Endothelial cell (in vitro differentiated cells): ENCODE results near the gene IGSF9. TPM values are rescaled to one million over a fixed set of nuclear protein-coding genes. Genes with fewer than 3 reads are reported as not detected.

Experiments
- DNase-seq: peaks from one replicate; pipeline ENCODE4 v3.0.0; 2021; ENCODE audit warnings: low spot score
- H3K27ac Mint-ChIP-seq: one replicate; pipeline ENCODE4 v1.8.0; 2021; ENCODE audit warnings: mixed read lengths, inconsistent platforms; ENCODE audit not compliant: unreplicated experiment
- H3K27me3 Mint-ChIP-seq: one replicate; pipeline ENCODE4 v1.8.0; 2021; ENCODE audit warnings: mild to moderate bottlenecking, moderate library complexity, mixed read lengths, inconsistent platforms; ENCODE audit not compliant: unreplicated experiment
- H3K36me3 Mint-ChIP-seq: one replicate; pipeline ENCODE4 v1.8.0; 2021; ENCODE audit warnings: mild to moderate bottlenecking, low read depth, mixed read lengths, inconsistent platforms; ENCODE audit not compliant: unreplicated experiment
- H3K4me1 Mint-ChIP-seq: one replicate; pipeline ENCODE4 v1.8.0; 2021; ENCODE audit warnings: mild to moderate bottlenecking, mixed read lengths, inconsistent platforms; ENCODE audit not compliant: unreplicated experiment
- H3K4me3 Mint-ChIP-seq: one replicate; pipeline ENCODE4 v1.8.0; 2021; ENCODE audit warnings: mild to moderate bottlenecking, mixed read lengths, inconsistent platforms; ENCODE audit not compliant: unreplicated experiment
- H3K9me3 Mint-ChIP-seq: one replicate; pipeline ENCODE4 v1.8.0; 2021; ENCODE audit warnings: mixed read lengths, inconsistent platforms; ENCODE audit not compliant: unreplicated experiment
- CTCF ChIP-seq: fragments of 200-600 bp; sonication (generic); IDR thresholded peaks from one replicate; pipeline ENCODE4 v1.5.0; 2021; ENCODE audit warnings: antibody characterized with exemption; ENCODE audit not compliant: unreplicated experiment
- total RNA-seq: library from RNA; stranded (reverse); fragmentation: NEBNext Ultra II Directional; extraction: Animal tissue kit (Norgen Biotek cat#: 25700); gene quantifications from one replicate; pipeline ENCODE4 v1.2.1, GENCODE V29; 2021; ENCODE audit not compliant: unreplicated experiment

Gene IGSF9
- total RNA-seq, 1 donor from 2014 or later, result 2.2 TPM

- no peaks in the 10 kb centered on the region for H3K36me3 Mint-ChIP-seq
- no peak overlapping the region for H3K4me3 Mint-ChIP-seq
- peaks cover 6% of the 10 kb centered on the region for H3K4me1 Mint-ChIP-seq
- no peak for TF ChIP-seq CTCF
- H3K27ac Mint-ChIP-seq, result peak overlapping the region; percentile 27
- no peaks in the 10 kb centered on the region for H3K27me3 Mint-ChIP-seq
- no peak for DNase-seq
- H3K9me3 Mint-ChIP-seq, result no peaks in the 10 kb centered on the region
These were observed 19.9 kb upstream of the IGSF9 start for GRCh38 chr1:159965263-159965662.

- H3K9me3 Mint-ChIP-seq, result no peaks in the 10 kb centered on the region
- H3K4me1 Mint-ChIP-seq, result peaks cover 6% of the 10 kb centered on the region
- H3K27me3 Mint-ChIP-seq, result peaks cover 2% of the 10 kb centered on the region
- no peak overlapping the region for H3K4me3 Mint-ChIP-seq
- no peak for DNase-seq
- TF ChIP-seq CTCF, result no peak
- no peaks in the 10 kb centered on the region for H3K36me3 Mint-ChIP-seq
- H3K27ac Mint-ChIP-seq, result no peak overlapping the region
These were observed 18.7 kb upstream of the IGSF9 start for GRCh38 chr1:159964144-159964543.

- no peak overlapping the region for H3K4me3 Mint-ChIP-seq
- H3K27me3 Mint-ChIP-seq, result peaks cover 2% of the 10 kb centered on the region
- no peak for DNase-seq
- peaks cover 6% of the 10 kb centered on the region for H3K4me1 Mint-ChIP-seq
- no peaks in the 10 kb centered on the region for H3K9me3 Mint-ChIP-seq
- no peaks in the 10 kb centered on the region for H3K36me3 Mint-ChIP-seq
- H3K27ac Mint-ChIP-seq, result no peak overlapping the region
- TF ChIP-seq CTCF, result no peak
These were observed 16.8 kb upstream of the IGSF9 start for GRCh38 chr1:159962176-159962575.

- TF ChIP-seq CTCF, result no peak
- Mint-ChIP-seq H3K4me1 (peaks cover 6% of the 10 kb centered on the region), H3K4me3 (no peak overlapping the region), H3K27ac (no peak overlapping the region), H3K36me3 (no peaks in the 10 kb centered on the region), H3K27me3 (peaks cover 2% of the 10 kb centered on the region), H3K9me3 (no peaks in the 10 kb centered on the region)
- DNase-seq, result no peak
These were observed 16.2 kb upstream of the IGSF9 start for GRCh38 chr1:159961636-159962035.

- TF ChIP-seq CTCF, result no peak
- DNase-seq, result no peak
- H3K4me1 Mint-ChIP-seq, result peaks cover 6% of the 10 kb centered on the region
- H3K27me3 Mint-ChIP-seq, result peaks cover 2% of the 10 kb centered on the region
- H3K4me3 Mint-ChIP-seq, result no peak overlapping the region
- H3K36me3 Mint-ChIP-seq, result no peaks in the 10 kb centered on the region
- no peak overlapping the region for H3K27ac Mint-ChIP-seq
- no peaks in the 10 kb centered on the region for H3K9me3 Mint-ChIP-seq
These were observed 15.4 kb upstream of the IGSF9 start for GRCh38 chr1:159960721-159961381.
